CD1c-positive myeloid dendritic cell (primary cell): ENCODE results near the gene ROR1.
"Not testable (repeated sequence)": the region's sequence is repeated elsewhere in the genome, so short reads cannot be mapped to it uniquely, and the experiment has no call there.

Experiments
- DNase-seq: peaks from one replicate; pipeline ENCODE4 v3.0.0-alpha.2; 2016; ENCODE audit errors: extremely low spot score

Gene ROR1

GRCh38 chr1:64184003-64184440, 410.2 kb downstream of the ROR1 start:
- no peak for DNase-seq

- DNase-seq, result no peak
These were observed 412.5 kb downstream of the ROR1 start for GRCh38 chr1:64186138-64186897.

- no peak for DNase-seq
These were observed 413.1 kb downstream of the ROR1 start for GRCh38 chr1:64186898-64187280.

- DNase-seq, result no peak
These were observed 413.8 kb downstream of the ROR1 start for GRCh38 chr1:64187646-64188045.

GRCh38 chr1:64192290-64192689, 418.5 kb downstream of the ROR1 start:
- no peak for DNase-seq

GRCh38 chr1:64194168-64195080, 420.6 kb downstream of the ROR1 start:
- DNase-seq, result peak; percentile 48

- DNase-seq, result no peak
These were observed 421.2 kb downstream of the ROR1 start for GRCh38 chr1:64195081-64195395.

- no peak for DNase-seq
These were observed 422.5 kb downstream of the ROR1 start for GRCh38 chr1:64196074-64196870.

- DNase-seq, result no peak
These were observed 423.3 kb downstream of the ROR1 start for GRCh38 chr1:64197076-64197475.

- no peak for DNase-seq
These were observed 425.3 kb downstream of the ROR1 start for GRCh38 chr1:64199154-64199553.

GRCh38 chr1:64200064-64200463, 426.2 kb downstream of the ROR1 start:
- DNase-seq, result no peak

- no peak for DNase-seq
These were observed 429.6 kb downstream of the ROR1 start, which contains the start of gene UBE2U for GRCh38 chr1:64203420-64203819. TSS of gene UBE2U (plus strand) at chr1:64203623. CDS start at chr1:64204051, 428 bp downstream.

- DNase-seq, result no peak
These were observed 435.4 kb downstream of the ROR1 start for GRCh38 chr1:64209221-64209620.

- no peak for DNase-seq
These were observed 438.2 kb downstream of the ROR1 start for GRCh38 chr1:64212031-64212430.

- no peak for DNase-seq
These were observed 441.8 kb downstream of the ROR1 start for GRCh38 chr1:64215576-64215975.

- no peak for DNase-seq
These were observed 446.4 kb downstream of the ROR1 start for GRCh38 chr1:64220241-64220640.

- no peak for DNase-seq
These were observed 449.7 kb downstream of the ROR1 start for GRCh38 chr1:64223329-64224151.

GRCh38 chr1:64224236-64224635, 450.4 kb downstream of the ROR1 start:
- DNase-seq, result not testable (repeated sequence)

GRCh38 chr1:64228167-64228957, 454.5 kb downstream of the ROR1 start:
- DNase-seq, result no peak

GRCh38 chr1:64229307-64229706, 455.5 kb downstream of the ROR1 start:
- DNase-seq, result no peak
